ENCODE measurements around the gene ZC3H14.

- no peak for TF ChIP-seq HDGF (IDR thresholded peaks at IDR 0.05)
- TF ChIP-seq CTCF (IDR thresholded peaks at IDR 0.05 in 2 of 3, conservative IDR thresholded peaks at IDR 0.05 in 1 of 3; ENCODE audit: control insufficient read depth in 2 of 3, extremely low read depth in 1 of 3, insufficient read depth in 1 of 3, low read depth in 3 of 3, low read length in 3 of 3), result no peak
- TF ChIP-seq CREM (IDR thresholded peaks at IDR 0.05; ENCODE audit: low read depth), result no peak
- no peak for TF ChIP-seq POLR2AphosphoS5 (IDR thresholded peaks at IDR 0.05; ENCODE audit: low read length)
- no peak for TF ChIP-seq POLR2A (IDR thresholded peaks at IDR 0.05; ENCODE audit: low read depth, low read length)
These were observed 76.4 kb downstream of the ZC3H14 start for GRCh38 chr14:88639221-88639620.

All from GM12878 (cell line).